ENCODE results near the gene ALPK3.

Gene ALPK3, protein sequence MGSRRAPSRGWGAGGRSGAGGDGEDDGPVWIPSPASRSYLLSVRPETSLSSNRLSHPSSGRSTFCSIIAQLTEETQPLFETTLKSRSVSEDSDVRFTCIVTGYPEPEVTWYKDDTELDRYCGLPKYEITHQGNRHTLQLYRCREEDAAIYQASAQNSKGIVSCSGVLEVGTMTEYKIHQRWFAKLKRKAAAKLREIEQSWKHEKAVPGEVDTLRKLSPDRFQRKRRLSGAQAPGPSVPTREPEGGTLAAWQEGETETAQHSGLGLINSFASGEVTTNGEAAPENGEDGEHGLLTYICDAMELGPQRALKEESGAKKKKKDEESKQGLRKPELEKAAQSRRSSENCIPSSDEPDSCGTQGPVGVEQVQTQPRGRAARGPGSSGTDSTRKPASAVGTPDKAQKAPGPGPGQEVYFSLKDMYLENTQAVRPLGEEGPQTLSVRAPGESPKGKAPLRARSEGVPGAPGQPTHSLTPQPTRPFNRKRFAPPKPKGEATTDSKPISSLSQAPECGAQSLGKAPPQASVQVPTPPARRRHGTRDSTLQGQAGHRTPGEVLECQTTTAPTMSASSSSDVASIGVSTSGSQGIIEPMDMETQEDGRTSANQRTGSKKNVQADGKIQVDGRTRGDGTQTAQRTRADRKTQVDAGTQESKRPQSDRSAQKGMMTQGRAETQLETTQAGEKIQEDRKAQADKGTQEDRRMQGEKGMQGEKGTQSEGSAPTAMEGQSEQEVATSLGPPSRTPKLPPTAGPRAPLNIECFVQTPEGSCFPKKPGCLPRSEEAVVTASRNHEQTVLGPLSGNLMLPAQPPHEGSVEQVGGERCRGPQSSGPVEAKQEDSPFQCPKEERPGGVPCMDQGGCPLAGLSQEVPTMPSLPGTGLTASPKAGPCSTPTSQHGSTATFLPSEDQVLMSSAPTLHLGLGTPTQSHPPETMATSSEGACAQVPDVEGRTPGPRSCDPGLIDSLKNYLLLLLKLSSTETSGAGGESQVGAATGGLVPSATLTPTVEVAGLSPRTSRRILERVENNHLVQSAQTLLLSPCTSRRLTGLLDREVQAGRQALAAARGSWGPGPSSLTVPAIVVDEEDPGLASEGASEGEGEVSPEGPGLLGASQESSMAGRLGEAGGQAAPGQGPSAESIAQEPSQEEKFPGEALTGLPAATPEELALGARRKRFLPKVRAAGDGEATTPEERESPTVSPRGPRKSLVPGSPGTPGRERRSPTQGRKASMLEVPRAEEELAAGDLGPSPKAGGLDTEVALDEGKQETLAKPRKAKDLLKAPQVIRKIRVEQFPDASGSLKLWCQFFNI (N-terminal part only)

GRCh38 chr15:84816694-84817465, at the start of gene ALPK3:
ALPK3 (plus strand) TSS chr15:84817356; CDS start chr15:84817453, 97 bp downstream.
- no peak for DNase-seq

DNA sequence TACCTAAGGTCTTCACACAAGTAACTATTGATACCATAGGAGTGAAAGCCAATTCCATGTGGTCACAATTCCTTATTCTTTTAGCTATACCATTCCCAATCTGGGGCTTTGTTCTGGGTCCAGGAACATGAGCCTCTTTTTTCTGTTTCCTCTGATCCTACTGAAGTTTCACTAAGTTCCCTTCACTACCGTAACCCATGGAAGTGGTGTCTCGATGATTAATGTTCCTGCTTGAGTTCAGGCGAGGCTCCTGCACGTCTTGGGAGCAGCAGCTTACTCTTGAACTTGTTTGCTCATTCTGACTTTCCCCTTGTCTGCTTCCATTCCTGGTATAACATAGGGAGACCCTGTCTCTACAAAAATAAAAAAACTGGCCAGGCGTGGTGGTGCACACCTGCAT, 45.1 kb upstream of the ALPK3 start:
- DNase-seq = no peak

DNA sequence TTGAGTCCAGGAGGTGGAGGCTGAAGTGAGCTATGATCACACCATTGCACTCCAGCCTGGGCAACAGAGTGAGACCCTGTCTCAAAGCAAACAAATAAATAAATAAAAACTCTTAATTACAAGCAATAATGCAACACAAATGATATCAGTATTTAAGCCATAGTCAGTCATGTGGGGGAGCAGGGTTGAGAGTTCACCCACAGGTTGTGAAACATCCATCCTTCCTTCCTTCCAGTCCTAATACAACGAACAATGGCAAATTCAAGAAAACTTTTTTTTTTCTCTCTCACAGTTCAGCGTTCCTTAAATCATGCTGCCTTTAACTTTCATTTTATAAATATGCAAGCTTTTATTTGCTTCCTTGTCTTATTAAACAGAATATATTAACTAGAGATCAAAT, 44.7 kb upstream of the ALPK3 start:
- DNase-seq = no peak

- no peak for DNase-seq
Observed at GRCh38 chr15:84773716-84774115, 43.4 kb upstream of the ALPK3 start.

- no peak for DNase-seq
Observed at GRCh38 chr15:84775867-84776449, 41.2 kb upstream of the ALPK3 start.

DNA sequence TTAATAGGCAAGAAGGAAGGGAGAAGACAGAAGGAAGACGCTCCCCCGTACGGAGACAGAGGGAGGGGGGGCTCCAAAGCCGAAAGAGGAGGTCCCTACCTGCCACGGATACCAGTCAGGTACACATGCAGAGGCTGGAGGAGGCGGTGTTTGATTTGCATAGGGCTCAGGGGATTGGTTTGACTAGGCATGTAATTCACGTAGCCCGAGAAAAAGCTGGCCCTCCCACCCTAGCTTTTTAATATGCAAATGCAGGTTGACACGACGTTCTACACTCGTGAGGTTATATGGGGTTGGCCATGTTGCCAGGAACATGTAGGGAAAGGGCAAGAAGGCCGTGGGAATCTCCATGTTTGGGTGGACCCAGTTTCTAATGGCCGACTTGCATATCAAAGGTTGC, 39.0 kb upstream of the ALPK3 start:
- DNase-seq = no peak

- no peak for DNase-seq
Observed at GRCh38 chr15:84780492-84780891, 36.7 kb upstream of the ALPK3 start.

- DNase-seq = no peak
Observed at GRCh38 chr15:84781495-84781894, 35.7 kb upstream of the ALPK3 start.

- DNase-seq = no peak
Observed at GRCh38 chr15:84782346-84782745, 34.8 kb upstream of the ALPK3 start.

DNA sequence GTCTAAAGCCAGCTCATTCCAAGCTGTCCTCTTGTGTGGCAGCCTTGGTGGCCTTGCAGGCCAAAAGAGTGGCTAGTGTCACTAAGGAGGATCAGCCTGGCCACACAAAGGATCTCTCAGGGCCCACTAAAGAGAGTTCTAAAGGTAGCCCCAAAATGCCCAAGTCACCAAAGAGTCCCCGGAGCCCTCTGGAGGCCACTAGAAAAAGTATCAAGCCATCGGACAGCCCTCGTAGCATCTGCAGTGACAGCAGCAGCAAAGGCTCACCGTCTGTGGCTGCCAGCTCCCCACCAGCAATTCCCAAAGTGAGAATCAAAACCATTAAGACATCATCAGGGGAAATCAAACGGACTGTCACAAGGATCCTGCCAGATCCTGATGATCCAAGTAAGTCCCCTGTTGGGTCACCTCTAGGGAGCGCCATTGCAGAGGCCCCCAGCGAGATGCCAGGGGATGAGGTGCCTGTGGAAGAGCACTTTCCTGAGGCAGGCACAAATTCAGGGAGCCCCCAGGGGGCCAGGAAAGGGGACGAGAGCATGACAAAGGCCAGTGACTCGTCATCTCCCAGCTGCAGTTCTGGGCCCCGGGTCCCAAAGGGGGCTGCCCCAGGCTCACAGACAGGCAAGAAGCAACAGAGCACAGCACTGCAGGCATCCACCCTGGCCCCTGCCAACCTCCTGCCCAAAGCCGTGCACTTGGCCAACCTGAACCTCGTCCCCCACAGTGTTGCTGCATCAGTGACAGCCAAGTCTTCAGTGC, 33.5 kb upstream of the ALPK3 start:
- no peak for DNase-seq

- DNase-seq = no peak
Observed at GRCh38 chr15:84784262-84784661, 32.9 kb upstream of the ALPK3 start.

- no peak for DNase-seq
Observed at GRCh38 chr15:84785053-84785452, 32.1 kb upstream of the ALPK3 start.

GRCh38 chr15:84788500-84788899, 28.7 kb upstream of the ALPK3 start:
- DNase-seq = no peak

DNA sequence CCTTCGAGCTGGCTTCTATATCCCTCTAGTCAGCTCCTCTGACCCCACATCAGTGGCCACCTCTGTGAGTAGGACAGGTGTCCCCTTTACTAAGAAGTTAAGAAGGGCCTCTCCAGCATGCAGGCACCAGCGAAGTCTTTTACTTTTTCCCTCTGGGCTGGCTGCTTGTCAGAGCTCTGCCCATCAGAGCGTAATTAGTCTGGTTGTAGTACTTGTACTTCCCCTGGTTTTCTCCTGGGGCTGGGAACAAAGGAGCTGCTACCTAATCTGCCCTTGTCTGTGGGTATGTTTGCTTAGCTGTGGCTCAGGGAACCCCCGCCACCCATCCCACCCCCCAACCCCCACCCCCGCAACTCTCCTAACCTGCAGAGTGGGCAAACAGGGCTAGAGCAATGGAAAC, 27.4 kb upstream of the ALPK3 start:
- DNase-seq = no peak

DNA sequence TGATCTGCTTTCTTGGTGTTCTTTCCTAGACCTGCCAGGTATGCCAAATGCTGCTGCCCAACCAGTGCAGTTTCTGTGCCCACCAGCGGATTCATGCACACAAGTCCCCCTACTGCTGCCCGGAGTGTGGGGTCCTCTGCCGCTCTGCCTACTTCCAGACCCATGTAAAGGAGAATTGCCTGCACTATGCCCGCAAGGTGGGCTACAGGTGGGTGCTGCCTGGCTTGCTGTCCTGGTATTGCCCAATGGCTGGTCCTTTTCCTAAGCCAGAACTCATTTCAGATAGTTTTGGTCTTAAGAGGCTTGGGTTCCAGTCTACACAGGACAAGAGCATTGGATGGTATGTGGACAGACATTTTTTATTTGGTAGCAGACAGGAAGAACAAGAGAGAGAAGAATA, 26.5 kb upstream of the ALPK3 start:
- DNase-seq = no peak

- no peak for DNase-seq
Observed at GRCh38 chr15:84791763-84792162, 25.4 kb upstream of the ALPK3 start.

- no peak for DNase-seq
Observed at GRCh38 chr15:84793431-84794161, 23.6 kb upstream of the ALPK3 start.

GRCh38 chr15:84794162-84794547, 23.0 kb upstream of the ALPK3 start:
- DNase-seq = no peak

DNA sequence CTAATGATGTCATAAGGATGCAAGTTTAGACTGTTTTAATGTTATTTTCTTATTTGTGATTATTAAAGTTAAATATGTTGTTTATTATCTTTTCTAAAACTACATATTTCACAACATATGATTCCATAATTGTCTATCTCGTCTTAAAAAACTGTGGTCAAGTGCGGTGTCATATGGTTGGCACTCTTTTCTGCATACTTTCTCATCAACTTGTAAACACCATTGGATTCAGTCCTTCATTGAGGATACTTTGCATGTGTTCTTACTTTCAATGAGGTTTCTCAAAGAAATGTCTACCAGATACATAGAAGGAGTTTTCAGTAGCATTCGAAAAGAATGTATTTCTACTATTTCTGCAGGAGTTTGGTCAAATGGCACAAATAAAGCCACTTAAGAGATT, 22.0 kb upstream of the ALPK3 start:
- no peak for DNase-seq

DNA sequence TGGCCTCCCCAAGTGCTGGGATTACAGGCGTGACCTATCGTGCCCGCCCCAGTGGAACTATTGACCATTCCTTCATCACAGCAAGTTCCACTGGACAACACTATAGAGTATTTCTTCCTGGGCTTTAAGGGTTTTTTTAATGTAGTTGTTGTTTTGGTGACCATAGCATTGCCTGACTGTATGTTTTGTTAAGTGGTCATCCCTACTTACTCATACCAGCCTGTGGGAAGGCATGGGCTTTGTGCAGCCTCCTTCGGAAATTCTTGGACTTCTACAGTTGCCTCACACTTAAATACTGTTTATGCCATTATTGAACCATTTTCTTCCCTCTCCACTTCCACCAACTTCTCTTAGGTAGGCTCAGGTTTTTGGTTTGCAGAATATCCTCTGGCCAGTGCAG, 19.9 kb upstream of the ALPK3 start:
- DNase-seq = no peak

GRCh38 chr15:84797801-84798200, 19.4 kb upstream of the ALPK3 start:
- no peak for DNase-seq
